Stomach (tissue), 4 donors: ENCODE results near the gene SND1.

ENCODE experiments used
- POLR2AphosphoS5 ChIP-seq, 3 donors: sonication (generic); formaldehyde crosslinking; IDR thresholded peaks; one replicate each; pipeline ENCODE4 v1.6.1; 2016; ENCODE audit warnings: antibody characterized with exemption in 3 of 3
- TF ChIP-seq, protein P1 (sequence below), 7 experiments: fragments of 450-650 bp in 4 of 7; fragments of 200-600 bp in 3 of 7; sonication (generic) in 3 of 7; IDR thresholded peaks; one replicate each; pipeline ENCODE4 v1.5.1; 2016 to 2019; ENCODE audit warnings: antibody characterized with exemption in 7 of 7, control low read depth in 2 of 7, mild to moderate bottlenecking in 1 of 7

DNA sequence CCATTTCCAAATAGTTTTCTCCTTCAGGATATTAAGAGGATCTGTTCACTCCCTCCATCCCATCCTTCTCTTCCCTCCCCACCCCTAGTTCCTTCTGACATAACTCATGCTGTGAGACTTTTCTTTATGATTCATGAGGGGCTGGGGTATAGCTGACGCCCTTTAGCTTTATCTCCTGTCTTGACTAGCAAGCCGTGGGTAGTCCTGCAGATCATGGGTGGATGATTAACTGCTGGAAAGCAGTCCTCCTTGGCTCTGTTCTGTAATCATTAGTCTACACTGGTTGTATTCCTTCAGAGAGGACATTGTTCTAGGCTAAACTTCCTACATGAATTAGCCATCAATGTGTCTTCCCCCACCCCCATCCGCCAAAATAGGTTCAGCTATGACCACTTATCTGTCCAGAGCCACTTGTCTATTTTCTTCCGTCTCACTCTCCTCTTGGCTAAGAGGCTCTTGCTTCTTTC lies 243.9 kb downstream of the SND1 start:
- TF ChIP-seq, protein P1, sequence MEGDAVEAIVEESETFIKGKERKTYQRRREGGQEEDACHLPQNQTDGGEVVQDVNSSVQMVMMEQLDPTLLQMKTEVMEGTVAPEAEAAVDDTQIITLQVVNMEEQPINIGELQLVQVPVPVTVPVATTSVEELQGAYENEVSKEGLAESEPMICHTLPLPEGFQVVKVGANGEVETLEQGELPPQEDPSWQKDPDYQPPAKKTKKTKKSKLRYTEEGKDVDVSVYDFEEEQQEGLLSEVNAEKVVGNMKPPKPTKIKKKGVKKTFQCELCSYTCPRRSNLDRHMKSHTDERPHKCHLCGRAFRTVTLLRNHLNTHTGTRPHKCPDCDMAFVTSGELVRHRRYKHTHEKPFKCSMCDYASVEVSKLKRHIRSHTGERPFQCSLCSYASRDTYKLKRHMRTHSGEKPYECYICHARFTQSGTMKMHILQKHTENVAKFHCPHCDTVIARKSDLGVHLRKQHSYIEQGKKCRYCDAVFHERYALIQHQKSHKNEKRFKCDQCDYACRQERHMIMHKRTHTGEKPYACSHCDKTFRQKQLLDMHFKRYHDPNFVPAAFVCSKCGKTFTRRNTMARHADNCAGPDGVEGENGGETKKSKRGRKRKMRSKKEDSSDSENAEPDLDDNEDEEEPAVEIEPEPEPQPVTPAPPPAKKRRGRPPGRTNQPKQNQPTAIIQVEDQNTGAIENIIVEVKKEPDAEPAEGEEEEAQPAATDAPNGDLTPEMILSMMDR (IDR thresholded peaks at IDR 0.05) = no peak
- no peak for TF ChIP-seq POLR2AphosphoS5 (IDR thresholded peaks at IDR 0.05)
